HG03066 (cell line): ENCODE results near the gene ZKSCAN7.
"Not testable (repeated sequence)": the region's sequence is repeated elsewhere in the genome, so short reads cannot be mapped to it uniquely, and the experiment has no call there.

ENCODE experiments used
- ATAC-seq: cut with Tn5 transposase; IDR thresholded peaks from one replicate; pipeline ENCODE4 v1.9.1; 2021; ENCODE audit warnings: low read depth; ENCODE audit not compliant: unreplicated experiment

Gene ZKSCAN7

DNA sequence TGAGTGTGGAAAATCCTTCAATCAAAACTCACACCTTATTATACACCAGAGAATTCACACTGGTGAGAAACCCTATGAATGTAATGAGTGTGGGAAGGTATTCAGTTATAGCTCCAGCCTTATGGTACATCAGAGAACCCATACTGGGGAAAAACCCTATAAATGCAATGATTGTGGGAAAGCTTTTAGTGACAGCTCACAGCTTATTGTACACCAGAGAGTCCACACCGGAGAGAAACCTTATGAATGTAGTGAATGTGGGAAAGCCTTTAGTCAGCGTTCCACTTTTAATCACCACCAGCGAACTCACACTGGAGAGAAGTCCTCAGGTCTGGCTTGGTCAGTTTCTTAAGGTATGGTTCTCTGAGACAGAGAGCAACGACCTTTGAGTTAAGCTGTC, 16.0 kb downstream of the ZKSCAN7 start:
- no peak for ATAC-seq

DNA sequence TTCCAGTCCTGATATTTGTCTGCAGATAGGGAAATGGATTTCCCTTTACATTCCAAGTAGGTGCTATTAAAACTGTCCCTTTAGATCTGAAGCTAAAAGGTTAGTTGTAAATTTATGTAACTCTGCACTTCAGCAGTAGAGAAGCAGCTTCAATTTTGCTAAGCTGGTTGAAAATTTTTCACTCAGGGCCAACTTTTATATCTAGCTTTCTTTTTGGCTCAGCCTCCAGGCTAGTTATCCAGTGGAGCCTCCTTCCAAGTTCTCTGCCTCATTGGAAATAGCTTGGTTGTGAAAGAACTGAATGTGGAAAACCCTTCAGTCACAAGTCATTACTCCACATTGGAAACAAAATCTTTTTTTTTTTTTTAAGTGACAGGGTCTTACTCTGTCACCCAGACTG, 21.6 kb downstream of the ZKSCAN7 start:
- no peak for ATAC-seq

DNA sequence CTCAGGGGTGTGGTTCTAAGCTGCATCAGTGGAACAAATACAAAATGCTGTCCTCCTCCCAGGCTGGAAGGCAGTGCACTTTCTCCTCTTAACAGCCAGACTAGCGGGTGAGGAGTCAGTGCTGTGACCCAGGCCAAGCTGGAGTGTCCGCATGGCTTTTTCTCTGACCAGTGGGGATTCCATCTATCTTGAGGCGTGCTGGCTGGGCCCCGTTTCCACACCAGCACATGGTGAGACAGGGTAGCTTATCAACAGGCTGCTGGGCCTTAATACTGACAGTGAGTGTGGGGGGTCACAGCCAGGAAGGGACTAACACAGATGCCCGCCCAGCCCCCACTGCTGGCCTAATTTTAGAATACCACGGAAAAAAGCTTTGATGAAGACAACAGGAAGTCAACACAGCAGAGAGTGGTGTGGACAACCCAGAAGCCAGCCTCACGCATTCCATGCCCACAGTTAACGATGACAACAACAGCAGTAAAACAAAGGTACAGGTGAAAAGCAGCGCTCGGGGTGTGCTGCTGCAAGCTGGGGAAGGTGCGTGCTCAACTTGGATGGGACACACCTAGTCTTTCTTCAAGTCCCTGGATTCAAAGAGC, 22.5 kb downstream of the ZKSCAN7 start:
- ATAC-seq = not testable (repeated sequence)

DNA sequence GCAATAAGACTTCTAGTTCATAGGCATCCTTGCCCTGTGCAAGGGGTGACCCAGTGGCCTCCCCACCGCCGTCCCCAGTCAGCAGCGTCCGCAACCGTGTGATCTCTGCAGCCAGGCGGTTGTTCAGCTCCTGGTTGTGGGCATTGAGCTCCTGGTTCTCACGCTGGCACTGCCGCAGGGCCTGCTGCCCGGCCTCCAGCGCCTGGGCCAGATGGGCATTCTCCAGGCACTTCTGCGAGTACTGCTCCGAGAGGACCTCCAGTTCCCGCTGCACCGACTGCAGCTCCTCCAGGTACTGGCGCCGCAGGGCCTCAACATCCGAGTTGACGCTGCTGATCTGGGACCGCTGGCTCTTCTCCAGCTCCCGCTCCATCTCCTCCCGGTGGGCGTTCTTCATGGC, 23.3 kb downstream of the ZKSCAN7 start:
- not testable (repeated sequence) for ATAC-seq

DNA sequence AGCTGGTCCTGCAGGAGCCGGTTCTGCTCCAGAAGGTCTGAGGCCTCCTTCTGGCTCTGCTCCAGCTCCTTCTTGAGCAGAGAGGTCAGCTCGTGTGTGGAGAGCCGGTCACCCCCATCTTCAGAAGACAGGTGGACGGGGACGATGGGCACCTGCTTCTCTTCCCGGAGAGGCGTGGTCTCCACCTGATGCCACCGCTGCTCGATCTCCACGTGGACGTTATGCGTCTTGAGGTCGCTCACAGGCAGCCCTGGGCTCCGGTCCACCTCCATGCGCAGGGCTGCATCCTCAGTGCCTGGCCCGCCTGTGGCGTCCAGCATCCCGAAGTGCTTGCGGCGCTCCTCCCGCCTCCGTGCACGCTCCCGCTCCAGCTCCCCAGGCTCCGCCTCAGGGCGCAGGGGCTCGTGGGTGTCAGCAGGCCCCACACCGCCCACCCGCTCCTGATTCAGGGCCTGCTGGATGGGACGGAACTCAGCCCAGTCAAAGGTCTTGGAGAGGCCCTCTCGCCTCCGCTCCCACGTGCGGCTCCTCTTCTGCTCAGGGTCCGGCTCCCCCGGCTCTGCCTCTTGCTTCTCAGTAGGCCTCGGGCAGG, 24.0 kb downstream of the ZKSCAN7 start:
- not testable (repeated sequence) for ATAC-seq

DNA sequence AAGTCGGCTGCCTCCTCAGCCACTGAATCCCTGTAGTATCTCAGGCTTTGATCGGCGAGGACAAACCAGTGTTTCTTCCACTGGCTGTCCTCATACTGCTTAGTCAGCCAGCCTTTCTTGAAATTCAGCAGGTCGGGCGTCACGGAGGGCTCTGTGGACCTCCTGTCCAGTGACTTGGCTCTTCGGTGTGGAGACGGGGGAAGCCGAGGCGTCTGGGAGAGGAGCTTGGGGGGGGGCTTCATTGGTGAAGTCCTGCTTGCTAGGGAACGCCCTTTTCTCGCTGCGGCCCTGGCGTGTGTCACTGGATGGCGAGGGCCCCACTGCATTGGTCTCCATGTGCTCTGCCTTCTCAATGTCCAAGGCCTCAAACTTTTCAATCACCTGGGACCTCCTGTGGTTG, 24.8 kb downstream of the ZKSCAN7 start:
- ATAC-seq = not testable (repeated sequence)

DNA sequence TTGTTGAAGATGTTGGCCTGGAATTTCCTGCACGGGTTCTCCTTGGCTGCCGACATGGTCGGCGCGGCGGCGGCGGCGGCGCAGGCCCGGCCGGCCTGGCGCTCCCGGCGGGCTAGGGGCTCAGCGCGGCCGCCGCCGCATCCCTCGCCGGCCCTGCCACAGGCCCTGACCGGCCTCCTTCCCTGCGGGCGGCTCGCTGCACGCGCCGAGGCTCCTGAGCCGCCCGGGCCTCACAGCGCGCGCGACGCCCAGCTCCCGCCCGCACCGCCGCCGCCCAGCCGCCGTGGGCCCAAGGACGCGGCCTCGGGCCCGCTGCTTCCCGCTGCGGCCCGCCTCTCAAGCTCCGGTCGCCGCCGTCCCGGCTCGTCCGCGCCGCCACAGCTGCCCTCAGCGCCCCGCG, 26.0 kb downstream of the ZKSCAN7 start:
- not testable (repeated sequence) for ATAC-seq

DNA sequence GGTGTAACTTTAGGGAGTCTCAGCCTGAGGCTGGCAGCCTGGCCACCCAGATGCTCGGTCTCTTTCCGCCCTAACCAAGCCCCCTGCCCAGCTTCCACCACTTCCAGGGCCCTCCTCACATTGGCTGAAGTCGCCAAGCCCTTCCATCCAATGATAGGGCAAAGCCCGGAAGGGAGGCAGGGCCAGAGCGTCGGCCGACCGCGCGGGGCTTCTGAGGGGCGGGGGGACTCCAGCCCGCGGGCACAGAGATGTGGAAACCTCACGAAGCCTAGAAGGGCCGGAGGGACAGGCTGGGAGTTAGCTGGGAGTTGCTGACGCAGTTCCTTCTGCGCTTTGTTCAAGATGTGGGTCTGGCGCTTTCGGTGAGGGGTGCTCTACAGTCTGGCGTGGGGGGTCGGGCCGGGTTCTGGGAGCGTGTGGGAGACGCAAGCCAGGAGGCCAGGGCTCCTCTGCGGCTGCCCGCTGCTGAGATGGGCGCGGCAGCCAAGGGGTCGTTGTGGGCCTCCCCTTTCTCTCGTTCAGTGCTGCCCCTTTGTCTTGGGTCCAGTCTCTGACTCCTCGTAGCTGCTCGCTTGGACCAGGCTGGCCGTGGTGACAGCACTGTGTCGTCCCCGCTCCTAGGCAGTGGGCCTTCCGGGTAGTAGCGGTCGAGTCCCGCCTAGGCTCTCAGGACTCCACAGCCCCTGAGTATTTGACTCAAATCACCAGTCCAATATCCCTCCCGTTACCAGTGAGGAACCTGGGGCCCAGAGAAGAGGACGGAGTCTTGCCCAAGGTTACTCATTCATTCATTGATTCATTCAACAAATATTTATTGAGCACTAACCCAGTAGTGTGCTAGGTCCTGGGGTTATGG, 29.9 kb downstream of the ZKSCAN7 start, which contains the start of gene ZNF660:
Gene ZNF660 (plus strand): TSS at position 319 of the 856 bp plus-strand sequence. CDS start 9,230 bp downstream, outside the sequence.
- ATAC-seq = peak; percentile 53

DNA sequence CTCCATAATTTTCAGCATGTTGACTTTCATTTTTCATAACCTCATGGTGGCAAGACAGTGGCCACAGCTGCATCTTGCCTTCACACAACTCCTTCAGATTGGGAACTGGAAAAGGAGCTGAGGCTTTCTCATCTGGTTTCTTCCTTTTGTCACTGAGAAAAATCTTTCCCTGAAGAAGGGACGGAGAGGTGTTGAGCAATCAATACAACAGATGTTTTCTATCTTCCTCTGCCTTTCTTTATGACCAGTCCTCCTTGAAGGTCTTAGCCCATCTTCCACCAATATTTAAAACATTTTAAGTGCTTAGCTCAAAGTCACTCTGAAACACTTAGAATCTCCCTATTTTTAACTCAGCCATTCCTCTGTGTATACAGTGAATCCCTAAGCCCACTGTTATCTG, 41.6 kb downstream of the ZKSCAN7 start:
- ATAC-seq = no peak

DNA sequence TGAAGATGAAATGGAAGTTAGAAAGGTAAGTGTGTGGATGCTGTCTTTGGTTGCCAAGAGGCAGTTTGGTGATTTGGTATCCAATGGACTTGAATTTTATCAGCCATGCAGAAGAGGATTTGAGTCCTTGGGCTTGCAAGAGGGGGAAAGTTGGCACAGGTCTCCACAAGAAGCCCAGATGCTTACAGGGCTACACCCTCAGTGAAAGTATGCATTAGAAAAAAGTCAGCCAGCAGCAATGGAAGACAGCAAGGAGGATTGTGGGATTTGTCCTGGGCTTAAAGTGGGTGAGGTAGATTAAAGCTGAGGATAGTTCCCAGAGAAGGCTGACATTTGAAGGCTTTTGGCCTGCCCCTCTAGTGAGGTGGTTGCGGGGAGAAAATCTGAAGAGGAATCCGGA, 46.8 kb downstream of the ZKSCAN7 start:
- no peak for ATAC-seq

DNA sequence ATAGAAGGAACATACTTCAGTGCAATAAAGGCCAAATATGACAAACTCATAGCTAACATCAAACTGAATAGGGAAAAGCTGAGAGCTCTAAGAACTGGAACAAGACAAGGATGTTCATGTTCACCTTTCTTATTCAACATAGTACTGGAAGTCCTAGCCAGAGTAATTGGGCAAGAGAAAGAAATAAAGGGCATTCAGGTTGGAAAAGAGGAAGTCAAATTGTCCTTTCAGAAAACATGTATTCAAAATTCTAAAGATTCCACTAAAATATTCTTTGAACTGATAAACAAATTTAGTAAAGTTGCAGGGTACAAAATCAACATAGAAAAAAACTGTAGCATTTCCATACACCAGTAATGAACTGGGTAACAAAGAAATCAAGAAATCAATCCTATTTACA, 57.7 kb downstream of the ZKSCAN7 start:
- no peak for ATAC-seq
